H1 (cell line): ENCODE data around the gene DOK7. TPM values are rescaled to one million over a fixed set of nuclear protein-coding genes. Genes with fewer than 3 reads are reported as not detected.

Experiments used
- CTCF ChIA-PET: fragments of 300-600 bp; sonication (Branson Sonifier 250); formaldehyde crosslinking; loops from one replicate; lab custom pipeline; 2021; ENCODE audit not compliant: partially characterized antibody; lab: Charles Lee
- POLR2A ChIA-PET: fragments of 300-600 bp; sonication (Branson Sonifier 250); formaldehyde crosslinking; loops from one replicate; lab custom pipeline; 2021; ENCODE audit warnings: inconsistent platforms; ENCODE audit not compliant: partially characterized antibody; lab: Charles Lee
- DNase-seq, 2 experiments: peaks; one replicate each; pipeline versions ENCODE4 v3.0.0 to v3.0.0-alpha.2; 2010 to 2022; ENCODE audit warnings: low spot score in 2 of 2, low read depth in 1 of 2, mixed read lengths in 1 of 2
- FAIRE-seq: peaks from 2 replicates; lab custom pipeline; 2011; peaks lifted over from hg19 to GRCh38; lab: Jason Lieb, UNC
- H2AFZ ChIP-seq: 2 replicates; pipeline ENCODE4 v1.8.1; 2012; ENCODE audit warnings: low read length, inconsistent platforms
- H2AK5ac ChIP-seq: 2 replicates; pipeline ENCODE4 v1.6.1; 2013; ENCODE audit warnings: low read depth, low read length
- H2BK120ac ChIP-seq: replicated peaks from 2 replicates; pipeline ENCODE3; 2013; ENCODE audit warnings: low read depth, low read length, inconsistent platforms
- H2BK12ac ChIP-seq: 2 replicates; pipeline ENCODE4 v1.6.1; 2013; ENCODE audit warnings: low read depth, low read length
- H2BK15ac ChIP-seq: 2 replicates; pipeline ENCODE4 v1.6.1; 2013; ENCODE audit warnings: low read length
- H2BK20ac ChIP-seq: 2 replicates; pipeline ENCODE4 v1.6.1; 2013; ENCODE audit warnings: low read length
- H2BK5ac ChIP-seq: 2 replicates; pipeline ENCODE4 v1.6.1; 2013; ENCODE audit warnings: low read depth, low read length
- H3K14ac ChIP-seq: 2 replicates; pipeline ENCODE4 v1.6.1; 2013; ENCODE audit warnings: inconsistent platforms; ENCODE audit not compliant: insufficient read length
- H3K18ac ChIP-seq: 2 replicates; pipeline ENCODE4 v1.6.1; 2013; ENCODE audit warnings: low read length; ENCODE audit errors: extremely low read depth
- H3K23ac ChIP-seq: 2 replicates; pipeline ENCODE4 v1.6.1; 2013; ENCODE audit warnings: inconsistent platforms; ENCODE audit not compliant: insufficient read length
- H3K23me2 ChIP-seq: 2 replicates; pipeline ENCODE4 v1.6.1; 2013; ENCODE audit warnings: low read depth, low read length
- H3K27ac ChIP-seq: 2 replicates; pipeline ENCODE4 v1.6.1; 2011; ENCODE audit warnings: low read depth, low read length, inconsistent platforms
- H3K27me3 ChIP-seq, 4 experiments: replicated peaks in 1 of 4; 1 replicate in 1 of 4; 2 replicates in 3 of 4; pipeline versions ENCODE4 v1.6.1 to v1.8.1; 2011 to 2013; ENCODE audit warnings: low read length in 3 of 4, mild to moderate bottlenecking in 3 of 4, inconsistent platforms in 2 of 4, mixed read lengths in 2 of 4, moderate library complexity in 1 of 4; ENCODE audit not compliant: control insufficient read depth in 3 of 4, insufficient read depth in 3 of 4; ENCODE audit errors: extremely low read depth in 1 of 4
- H3K36me3 ChIP-seq, 4 experiments: 2 replicates each; pipeline versions ENCODE4 v1.6.1 to v1.8.1; 2011 to 2013; ENCODE audit warnings: mild to moderate bottlenecking in 4 of 4, low read length in 3 of 4, moderate library complexity in 2 of 4, control low read depth in 1 of 4, inconsistent platforms in 1 of 4; ENCODE audit not compliant: insufficient read depth in 4 of 4, control insufficient read depth in 2 of 4
- H3K4ac ChIP-seq: replicated peaks from 2 replicates; pipeline ENCODE3; 2013; ENCODE audit warnings: low read length, low read depth, mixed read lengths, inconsistent platforms; ENCODE audit not compliant: insufficient read length
- H3K4me1 ChIP-seq, 4 experiments: replicated peaks in 1 of 4; 1 replicate in 1 of 4; 2 replicates in 3 of 4; pipeline versions ENCODE4 v1.6.1 to v1.8.1; 2011 to 2013; ENCODE audit warnings: low read length in 3 of 4, inconsistent platforms in 2 of 4, mixed read lengths in 1 of 4; ENCODE audit not compliant: insufficient read depth in 4 of 4, control insufficient read depth in 3 of 4
- H3K4me2 ChIP-seq, 2 experiments: 2 replicates each; pipeline versions ENCODE4 v1.6.1 to v1.8.1; 2011 to 2013; ENCODE audit warnings: low read depth in 2 of 2, low read length in 2 of 2, control low read depth in 1 of 2, inconsistent platforms in 1 of 2, mild to moderate bottlenecking in 1 of 2; ENCODE audit not compliant: insufficient read depth in 1 of 2
- H3K4me3 ChIP-seq, 4 experiments: fragments of 200-600, 300-600 bp in 1 of 4; sonication (generic), shearing (Covaris generic), sonication (Bioruptor Twin) in 1 of 4; 2 replicates each; pipeline versions ENCODE4 v1.5.1 to v1.8.1; 2011 to 2016; ENCODE audit warnings: low read length in 4 of 4, low read depth in 3 of 4, control low read depth in 2 of 4, inconsistent platforms in 2 of 4, mild to moderate bottlenecking in 2 of 4, mixed read lengths in 1 of 4, moderate library complexity in 1 of 4; ENCODE audit not compliant: insufficient read depth in 2 of 4; ENCODE audit errors: extremely low read depth in 1 of 4
- H3K56ac ChIP-seq: replicated peaks from 2 replicates; pipeline ENCODE3; 2013; ENCODE audit warnings: low read depth, mild to moderate bottlenecking, mixed read lengths, low read length, inconsistent platforms; ENCODE audit not compliant: insufficient read length
- H3K79me1 ChIP-seq: 2 replicates; pipeline ENCODE4 v1.6.1; 2013; ENCODE audit warnings: low read depth, low read length, control low read depth
- H3K79me2 ChIP-seq, 2 experiments: 2 replicates each; pipeline versions ENCODE4 v1.6.1 to v1.8.1; 2012 to 2013; ENCODE audit warnings: low read length in 2 of 2, mild to moderate bottlenecking in 2 of 2, inconsistent platforms in 1 of 2; ENCODE audit not compliant: insufficient read depth in 2 of 2, control insufficient read depth in 1 of 2
- H3K9ac ChIP-seq, 4 experiments: replicated peaks in 1 of 4; 1 replicate in 1 of 4; 2 replicates in 3 of 4; pipeline versions ENCODE4 v1.6.1 to v1.8.1; 2011 to 2013; ENCODE audit warnings: low read depth in 3 of 4, low read length in 3 of 4, control low read depth in 2 of 4, mild to moderate bottlenecking in 2 of 4, moderate library complexity in 2 of 4, inconsistent platforms in 1 of 4; ENCODE audit errors: extremely low read depth in 1 of 4
- H3K9me3 ChIP-seq, 2 experiments: 2 replicates each; pipeline versions ENCODE4 v1.6.1 to v1.8.1; 2012 to 2013; ENCODE audit warnings: mild to moderate bottlenecking in 2 of 2, moderate library complexity in 2 of 2, control low read depth in 1 of 2, inconsistent platforms in 1 of 2, low read depth in 1 of 2, low read length in 1 of 2, mixed read lengths in 1 of 2; ENCODE audit not compliant: insufficient read depth in 2 of 2
- H4K20me1 ChIP-seq, 2 experiments: replicated peaks in 1 of 2; 2 replicates each; pipeline versions ENCODE3 to v1.8.1; 2011 to 2013; ENCODE audit warnings: inconsistent platforms in 2 of 2, low read length in 2 of 2, mild to moderate bottlenecking in 1 of 2; ENCODE audit not compliant: insufficient read depth in 2 of 2, control insufficient read depth in 1 of 2
- H4K5ac ChIP-seq: 2 replicates; pipeline ENCODE4 v1.6.1; 2013; ENCODE audit warnings: low read length, low read depth, mixed read lengths, inconsistent platforms; ENCODE audit not compliant: insufficient read length
- H4K8ac ChIP-seq: 2 replicates; pipeline ENCODE4 v1.8.0; 2013; ENCODE audit warnings: mild to moderate bottlenecking, moderate library complexity, low read length, inconsistent platforms; ENCODE audit not compliant: insufficient read depth; ENCODE audit errors: extremely low read depth
- H4K91ac ChIP-seq: replicated peaks from 2 replicates; pipeline ENCODE3; 2013; ENCODE audit warnings: low read length, mixed read lengths, inconsistent platforms; ENCODE audit not compliant: insufficient read length
- RAD21 ChIP-seq, 2 experiments: IDR thresholded peaks in 1 of 2; conservative IDR thresholded peaks in 1 of 2; 2 replicates each; pipeline ENCODE4 v1.6.1; 2011; ENCODE audit warnings: low read depth in 2 of 2, low read length in 2 of 2, improper control_type of control experiment in 1 of 2, inconsistent platforms in 1 of 2, mild to moderate bottlenecking in 1 of 2, moderate library complexity in 1 of 2
- WGBS, 2 experiments: shearing (Covaris generic) in 1 of 2; methylation state at CpG; one replicate each; pipeline versions ENCODE4 v1.1.6 to v1.1.7; 2013 to 2015; ENCODE audit warnings: low lambda C conversion rate in 2 of 2, mixed read lengths in 2 of 2, inconsistent platforms in 1 of 2, low coverage in 1 of 2, missing lambda C conversion rate in 1 of 2; ENCODE audit not compliant: insufficient replicate concordance in 2 of 2, insufficient coverage in 1 of 2, insufficient read length in 1 of 2; ENCODE audit errors: extremely low coverage in 1 of 2, missing lambda C conversion rate in 1 of 2; 5-methylcytosine and 5-hydroxymethylcytosine counted together
- polyA plus RNA-seq, 7 experiments: library from polyadenylated mRNA; depleted of rRNA in 3 of 7; stranded (reverse) in 5 of 7; unstranded in 2 of 7; fragments of >200 nt in 5 of 7; fragments of 200-250 nt in 2 of 7; gene quantifications; 1 replicate in 5 of 7; 2 replicates in 1 of 7; 4 replicates in 1 of 7; pipeline versions ENCODE4 v1.2.1 to v1.2.3, GENCODE V29; 2011 to 2013; ENCODE audit warnings: missing spikeins in 2 of 7, mixed read lengths in 2 of 7
- total RNA-seq: library from RNA; stranded (reverse); fragmentation: NEBNext Ultra II Directional; extraction: Animal tissue kit (Norgen Biotek cat#: 25700); gene quantifications from 2 replicates; pipeline ENCODE4 v1.2.1, GENCODE V29; 2021
- TF ChIP-seq, protein P1 (sequence below), 3 experiments: IDR thresholded peaks; 1 replicate in 2 of 3; 2 replicates in 1 of 3; pipeline versions ENCODE4 v1.5.1 to v1.6.1; 2011; ENCODE audit warnings: low read length in 3 of 3, mild to moderate bottlenecking in 3 of 3, inconsistent platforms in 2 of 3, low read depth in 1 of 3, moderate library complexity in 1 of 3; ENCODE audit not compliant: insufficient read depth in 1 of 3; ENCODE audit errors: control extremely low read depth in 1 of 3
- TF ChIP-seq, protein P2 (sequence below): IDR thresholded peaks from 2 replicates; pipeline ENCODE4 v1.6.1; 2012; ENCODE audit warnings: inconsistent platforms

The DOK7 gene
- total and polyA plus RNA-seq, 2 of the 8 experiments (the other 6 are each of a cell fraction or from before 2014, with no cell fraction given), result 0.32 TPM; not detected in 1

GRCh38 chr4:3531879-3532750, 69.0 kb downstream of the DOK7 start, which contains the start of gene LRPAP1:
TSS of gene LRPAP1 (minus strand) at chr4:3532422. CDS start at chr4:3532412, 10 bp downstream.
- Histone ChIP-seq H3K4me3 (peak within 1 kb of the TSS; percentile 67 to 88 (median 83)), H3K36me3 (peaks cover 0 to 4% (median 1%) of the 10 kb centered on the region in 4 experiments; a peak in 1 of 8 replicates), H3K23ac (no peak within 1 kb of the TSS), H2BK15ac (no peak within 1 kb of the TSS), H4K91ac (peak within 1 kb of the TSS; percentile 65), H2BK12ac (no peak within 1 kb of the TSS), H2BK120ac (no peak within 1 kb of the TSS), H3K14ac (no peak within 1 kb of the TSS), H3K79me2 (peaks cover 0 to 35% of the 10 kb centered on the region in 2 experiments; a peak in 1 of 4 replicates), H3K18ac (peak within 1 kb of the TSS; percentile 9), H4K8ac (peak within 1 kb of the TSS; percentile 92), H3K9me3 (no peaks in the 10 kb centered on the region), H2BK5ac (no peak within 1 kb of the TSS), H3K4me2 (peak within 1 kb of the TSS; percentile 92 to 99), H3K4me1 (peaks cover 3 to 17% (median 11%) of the 10 kb centered on the region in 4 experiments), H2AFZ (peak within 1 kb of the TSS; percentile 70; the same call in 1 of the 2 replicates), H3K4ac (peak within 1 kb of the TSS; percentile 69), H3K27me3 (peaks cover 1 to 18% (median 13%) of the 10 kb centered on the region in 4 experiments; a peak in 5 of 7 replicates), H3K23me2 (peaks cover 12% of the 10 kb centered on the region), H3K9ac (peak within 1 kb of the TSS; percentile 44 to 79 (median 76)), H3K56ac (peak within 1 kb of the TSS; percentile 82), H4K20me1 (peaks cover 18 to 40% of the 10 kb centered on the region in 2 experiments), H3K79me1 (peaks cover 13% of the 10 kb centered on the region), H2BK20ac (no peak within 1 kb of the TSS), H3K27ac (peak within 1 kb of the TSS; percentile 68; the same call in 1 of the 2 replicates), H4K5ac (peak within 1 kb of the TSS; percentile 89), H2AK5ac (no peak within 1 kb of the TSS)
- POLR2A ChIA-PET, result interaction anchor here (1.1 to 2.1 kb wide), 2 partner anchors 14 to 17 kb away, joined by 4 to 9 read pairs; no protein-coding TSS in a partner anchor
- CTCF ChIA-PET, result no interaction called here
- 1% methylated on average over 48 of the region's 84 CpGs; no CpG with 5 or more reads in 1 of the 2 experiments for WGBS, 2 experiments
- DNase-seq, result peak; percentile 77 to 97
- no peak for FAIRE-seq
- TF ChIP-seq, protein P1, sequence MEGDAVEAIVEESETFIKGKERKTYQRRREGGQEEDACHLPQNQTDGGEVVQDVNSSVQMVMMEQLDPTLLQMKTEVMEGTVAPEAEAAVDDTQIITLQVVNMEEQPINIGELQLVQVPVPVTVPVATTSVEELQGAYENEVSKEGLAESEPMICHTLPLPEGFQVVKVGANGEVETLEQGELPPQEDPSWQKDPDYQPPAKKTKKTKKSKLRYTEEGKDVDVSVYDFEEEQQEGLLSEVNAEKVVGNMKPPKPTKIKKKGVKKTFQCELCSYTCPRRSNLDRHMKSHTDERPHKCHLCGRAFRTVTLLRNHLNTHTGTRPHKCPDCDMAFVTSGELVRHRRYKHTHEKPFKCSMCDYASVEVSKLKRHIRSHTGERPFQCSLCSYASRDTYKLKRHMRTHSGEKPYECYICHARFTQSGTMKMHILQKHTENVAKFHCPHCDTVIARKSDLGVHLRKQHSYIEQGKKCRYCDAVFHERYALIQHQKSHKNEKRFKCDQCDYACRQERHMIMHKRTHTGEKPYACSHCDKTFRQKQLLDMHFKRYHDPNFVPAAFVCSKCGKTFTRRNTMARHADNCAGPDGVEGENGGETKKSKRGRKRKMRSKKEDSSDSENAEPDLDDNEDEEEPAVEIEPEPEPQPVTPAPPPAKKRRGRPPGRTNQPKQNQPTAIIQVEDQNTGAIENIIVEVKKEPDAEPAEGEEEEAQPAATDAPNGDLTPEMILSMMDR (IDR thresholded peaks at IDR 0.05; ENCODE audit: control extremely low read depth in 1 of 3, insufficient read depth in 1 of 3, low read depth in 1 of 3, low read length in 3 of 3), result no peak
- no peak for TF ChIP-seq RAD21 (IDR thresholded peaks at IDR 0.05 in 1 of 2, conservative IDR thresholded peaks at IDR 0.05 in 1 of 2; ENCODE audit: low read depth in 2 of 2, low read length in 2 of 2)
- TF ChIP-seq, protein P2, sequence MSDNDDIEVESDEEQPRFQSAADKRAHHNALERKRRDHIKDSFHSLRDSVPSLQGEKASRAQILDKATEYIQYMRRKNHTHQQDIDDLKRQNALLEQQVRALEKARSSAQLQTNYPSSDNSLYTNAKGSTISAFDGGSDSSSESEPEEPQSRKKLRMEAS, result peak; percentile 78
